HS-5 (cell line): ENCODE results near the gene CRIP1.
A peak's percentile ranks its signal among the peaks of the same experiment; 100 is the strongest.

Experiments
- DNase-seq: peaks from one replicate; pipeline ENCODE4 v3.0.0-alpha.2; 2012; ENCODE audit warnings: low read depth

CRIP1 gene

DNA sequence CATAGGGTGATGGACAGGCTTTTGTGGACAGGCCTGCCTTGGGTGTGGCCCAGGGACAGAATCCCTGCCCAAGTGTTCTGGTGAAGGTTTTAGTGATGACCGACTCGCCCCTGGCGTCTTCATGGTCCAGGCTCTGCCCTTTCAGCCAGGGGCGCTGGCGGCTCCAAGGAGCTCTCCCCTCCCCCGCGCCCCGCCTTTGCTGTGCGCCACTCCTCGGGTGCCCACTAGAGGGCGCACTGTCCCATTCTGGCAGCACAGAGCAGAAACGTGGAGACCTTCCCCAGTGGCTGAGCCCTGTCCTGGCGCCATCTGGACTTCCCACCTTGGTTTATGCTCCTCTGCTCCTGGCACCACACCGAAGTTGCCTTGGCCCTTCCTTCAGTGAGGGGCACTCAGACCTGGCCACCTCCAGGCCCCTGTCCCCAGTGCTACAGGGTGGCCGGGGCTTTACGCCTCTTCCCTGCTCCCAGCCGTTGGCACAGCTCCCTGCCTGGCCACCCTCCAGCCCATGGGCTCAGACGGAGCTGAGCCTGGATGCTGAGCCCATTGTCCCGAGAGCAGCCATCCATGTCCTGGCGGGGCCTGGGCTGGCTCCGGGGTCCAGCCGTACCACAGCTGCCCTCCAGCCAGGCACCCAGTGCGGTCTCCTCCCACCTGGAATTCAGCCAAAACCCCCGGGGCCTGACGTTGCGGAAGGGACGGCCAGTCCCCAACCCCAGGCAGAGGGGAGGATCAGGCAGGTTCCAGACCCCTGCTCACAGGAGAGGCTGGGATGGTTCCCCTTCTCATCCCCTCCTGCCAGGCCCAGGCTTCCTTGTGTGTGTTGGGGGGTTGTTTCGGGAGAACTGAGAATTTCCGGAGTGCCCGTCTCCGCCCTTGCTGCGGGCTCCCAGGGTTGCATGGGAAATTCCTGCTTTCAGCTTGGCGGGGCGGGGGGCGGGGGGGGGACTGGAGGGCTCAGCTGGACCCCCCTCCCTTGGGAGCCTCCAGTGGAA, 5.6 kb upstream of the CRIP1 start:
- DNase-seq: peak; percentile 48

- peak; percentile 87 for DNase-seq
Measured at GRCh38 chr14:105481886-105482457, 4.7 kb upstream of the CRIP1 start.

DNA sequence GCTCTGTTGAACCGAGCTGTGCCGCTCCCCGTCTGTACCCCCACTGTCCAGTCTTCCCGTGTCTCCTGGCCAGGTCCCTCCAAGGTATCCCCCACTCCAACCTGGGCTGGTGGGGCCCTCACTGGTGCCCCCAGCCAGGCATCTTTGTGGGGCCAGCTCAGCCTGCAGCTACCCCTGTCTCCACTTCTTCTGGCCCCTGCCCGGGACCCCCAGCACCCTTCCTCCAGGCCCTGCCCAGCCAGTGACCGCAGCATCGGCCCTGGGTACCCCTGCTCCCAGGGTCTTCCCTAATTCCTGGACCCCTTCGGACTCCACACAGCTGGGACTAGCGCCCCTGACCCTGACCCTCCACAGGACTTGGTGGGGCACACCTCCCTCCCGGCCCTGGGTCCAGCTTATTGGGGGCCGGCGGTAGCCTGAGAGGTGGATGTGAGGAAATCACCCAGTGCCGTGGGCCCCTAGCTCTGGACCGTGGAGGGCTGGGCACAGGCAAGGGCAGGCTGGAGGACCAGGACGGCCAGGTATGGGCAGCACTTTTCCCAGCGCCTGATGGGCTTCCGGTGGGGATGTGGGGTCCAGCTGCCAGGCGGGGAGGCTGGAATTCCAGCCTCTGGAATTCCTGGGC, 4.1 kb upstream of the CRIP1 start:
- DNase-seq: no peak

- DNase-seq: no peak
Measured at GRCh38 chr14:105483300-105484068, 3.2 kb upstream of the CRIP1 start.

DNA sequence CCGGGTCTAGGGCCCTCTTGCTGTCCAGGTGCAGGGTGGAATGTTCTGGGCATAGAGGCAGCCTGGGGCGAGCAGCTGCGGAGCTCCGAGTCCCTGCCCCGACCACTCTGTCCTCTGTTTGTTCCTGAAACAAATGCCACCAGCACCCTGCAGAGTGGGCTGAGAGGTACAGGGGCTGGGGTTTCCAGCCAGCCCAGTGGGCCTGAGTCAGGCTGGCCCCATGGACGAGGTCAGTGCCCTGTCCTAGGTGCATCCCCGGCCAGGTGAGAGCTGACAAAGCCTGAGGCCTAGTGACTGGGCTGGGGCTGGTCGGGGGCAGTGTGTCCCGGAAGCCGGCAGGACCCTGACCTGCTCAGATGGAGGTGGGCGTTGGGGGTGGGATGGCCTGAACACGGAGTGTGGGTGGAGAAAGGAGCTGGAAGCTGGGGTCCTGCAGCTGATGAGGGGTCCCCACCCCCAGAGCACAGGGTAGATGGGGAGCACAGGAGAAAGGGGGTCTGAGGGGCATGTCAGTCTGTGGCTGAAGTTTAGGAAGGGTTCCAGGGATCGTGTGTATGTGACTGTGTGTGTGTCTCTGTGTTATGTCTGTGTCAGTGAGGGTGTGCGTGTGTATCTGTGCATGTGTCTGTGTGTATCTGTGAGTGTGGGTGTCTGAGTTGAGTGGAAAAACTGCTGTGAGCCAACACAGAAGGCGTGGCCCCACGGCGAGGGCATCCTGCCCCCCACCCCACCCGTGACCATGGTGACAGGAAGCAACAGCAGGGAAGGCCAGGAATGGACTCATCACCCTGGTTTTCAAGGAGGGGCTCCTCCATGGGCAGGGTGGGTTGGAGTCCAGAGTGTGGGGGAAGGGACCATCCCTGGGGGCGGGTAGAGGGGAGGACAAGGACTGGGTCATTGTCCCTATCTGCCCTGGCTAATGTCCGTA, 2.4 kb upstream of the CRIP1 start:
- DNase-seq: no peak

DNA sequence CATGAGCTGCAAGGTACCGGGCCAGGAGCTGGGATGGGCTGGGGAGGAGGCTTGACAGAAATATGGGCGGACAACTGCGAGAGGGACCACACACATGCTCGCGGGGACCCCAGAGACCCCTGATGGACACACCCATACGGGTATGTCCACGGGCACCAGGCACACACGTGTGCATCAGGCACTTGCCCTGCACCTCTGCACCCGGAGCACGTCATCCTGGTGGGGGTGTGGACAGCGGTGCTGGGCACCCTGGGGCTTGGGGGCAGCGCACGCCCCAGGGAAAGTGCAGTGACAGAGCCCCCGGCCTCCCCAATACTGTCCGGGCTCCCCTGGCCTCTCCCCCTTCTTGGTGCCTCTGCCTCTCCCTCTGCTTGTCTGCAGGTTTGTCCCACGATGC, 1.7 kb upstream of the CRIP1 start:
- DNase-seq: no peak

GRCh38 chr14:105485739-105486162, 935 bp upstream of the CRIP1 start:
- DNase-seq: no peak

DNA sequence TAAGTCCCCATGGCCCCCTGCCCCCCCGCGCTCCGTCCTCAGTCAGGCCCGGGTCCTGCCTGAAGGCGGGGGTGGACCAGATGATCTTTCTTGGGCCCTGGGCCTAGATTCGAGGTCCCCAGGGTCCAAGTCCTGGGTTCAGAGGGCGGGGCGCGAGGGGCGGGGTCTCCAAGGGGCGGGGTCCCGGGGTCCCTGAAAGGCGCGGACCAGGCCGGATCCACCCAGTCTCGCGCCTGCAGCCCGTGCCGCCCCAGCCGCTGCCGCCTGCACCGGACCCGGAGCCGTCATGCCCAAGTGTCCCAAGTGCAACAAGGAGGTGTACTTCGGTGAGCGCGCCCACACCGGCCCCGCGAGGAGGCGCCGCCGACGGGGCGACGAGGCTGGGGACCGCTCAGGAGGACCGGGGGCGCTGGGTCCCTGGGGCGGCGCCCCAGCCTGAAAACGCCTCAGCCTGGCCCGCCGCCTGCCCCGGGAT, 325 bp downstream of the CRIP1 start:
- no peak for DNase-seq

DNA sequence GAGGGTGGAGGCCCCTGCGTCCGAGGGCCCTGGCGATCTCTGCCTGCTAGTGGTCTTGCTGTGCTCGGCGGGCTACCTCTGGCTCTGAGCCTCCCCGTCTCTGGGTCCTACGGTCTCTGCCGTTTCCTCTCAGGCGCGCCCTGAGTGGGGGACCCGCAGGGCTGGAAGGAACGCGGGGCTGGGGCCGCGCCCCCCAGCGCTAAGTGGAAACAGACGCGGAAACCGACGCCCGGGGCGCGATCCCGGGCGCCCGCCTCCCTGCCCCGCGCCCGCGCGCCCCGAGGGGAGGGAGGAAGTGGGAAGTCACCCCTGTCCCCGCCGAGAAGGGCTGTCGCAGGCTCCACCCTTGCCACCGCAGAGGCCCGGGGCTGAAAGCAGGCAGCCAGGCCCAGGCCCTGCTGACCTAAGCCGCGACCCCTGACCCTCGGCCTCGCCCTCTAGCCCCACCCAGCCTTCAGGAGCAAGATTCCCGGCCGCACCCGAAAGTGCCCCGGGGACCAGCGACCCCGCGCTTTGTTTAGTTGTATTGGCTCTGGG, 831 bp downstream of the CRIP1 start:
- DNase-seq: no peak

DNA sequence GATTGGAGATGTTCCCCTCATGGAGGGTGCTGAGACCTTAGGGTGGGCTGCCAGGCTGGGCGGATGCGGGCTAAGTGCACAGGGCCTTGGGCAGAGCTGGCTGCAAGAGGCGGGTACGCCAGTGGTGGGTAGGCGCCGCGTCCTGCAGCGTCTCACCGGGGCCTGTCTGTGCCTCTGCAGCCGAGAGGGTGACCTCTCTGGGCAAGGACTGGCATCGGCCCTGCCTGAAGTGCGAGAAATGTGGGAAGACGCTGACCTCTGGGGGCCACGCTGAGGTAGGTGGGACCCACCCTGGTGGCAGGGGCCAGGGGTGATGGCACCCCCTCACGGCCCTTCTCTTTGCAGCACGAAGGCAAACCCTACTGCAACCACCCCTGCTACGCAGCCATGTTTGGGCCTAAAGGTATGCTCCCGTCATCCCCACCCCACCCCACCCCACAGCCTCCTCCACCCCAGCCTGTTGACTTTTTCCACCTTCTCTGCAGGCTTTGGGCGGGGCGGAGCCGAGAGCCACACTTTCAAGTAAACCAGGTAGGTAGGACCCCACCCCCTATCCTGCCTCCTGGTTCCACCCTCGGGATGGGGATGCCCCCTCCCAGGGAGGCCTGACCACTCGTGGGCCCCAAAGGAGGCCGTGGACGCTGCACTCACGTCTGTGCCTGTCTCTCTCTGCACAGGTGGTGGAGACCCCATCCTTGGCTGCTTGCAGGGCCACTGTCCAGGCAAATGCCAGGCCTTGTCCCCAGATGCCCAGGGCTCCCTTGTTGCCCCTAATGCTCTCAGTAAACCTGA, 1.5 kb downstream of the CRIP1 start:
- no peak for DNase-seq

- DNase-seq: no peak
Measured at GRCh38 chr14:105488781-105489541, 2.3 kb downstream of the CRIP1 start.

DNA sequence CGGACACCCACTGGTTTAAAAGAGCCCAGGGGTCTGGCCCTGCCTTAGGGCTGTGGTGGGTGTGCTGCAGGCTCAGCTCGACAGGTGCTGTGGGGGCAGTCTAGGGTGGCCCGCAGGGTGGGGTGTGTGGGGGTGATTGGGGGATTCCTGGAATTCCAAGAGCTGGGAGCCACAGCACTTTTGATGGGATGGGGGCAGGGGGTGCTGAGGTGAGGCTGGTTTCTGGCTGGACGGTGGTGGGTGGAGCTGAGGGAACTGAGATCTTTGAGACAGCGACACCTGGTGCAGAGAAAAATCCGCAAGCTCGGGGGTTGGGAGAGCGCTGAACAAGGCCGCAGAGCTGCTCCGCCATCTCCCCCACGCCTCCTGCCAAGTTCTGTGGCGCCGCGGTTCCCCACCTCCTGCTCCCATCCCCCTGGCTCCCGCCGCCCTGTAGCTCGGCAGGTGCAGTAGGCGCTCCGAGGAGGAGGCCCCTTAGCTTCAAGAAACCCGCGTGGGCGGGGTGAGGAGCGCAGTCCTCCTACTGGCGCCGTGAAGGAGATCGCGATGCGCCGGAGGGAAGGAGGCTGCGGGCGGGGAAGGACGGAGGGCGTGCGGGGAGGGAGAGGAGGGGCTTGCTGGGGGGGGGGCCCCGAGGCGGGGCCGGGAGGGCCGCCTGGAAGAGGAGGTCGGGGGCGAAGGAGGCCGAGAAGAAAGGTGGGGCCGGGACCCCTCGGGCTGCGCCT, 3.0 kb downstream of the CRIP1 start:
- peak; percentile 53 for DNase-seq

- DNase-seq: no peak
Measured at GRCh38 chr14:105490267-105490571, 3.5 kb downstream of the CRIP1 start.

GRCh38 chr14:105490572-105491365, 4.1 kb downstream of the CRIP1 start, which contains the start of gene TEDC1:
Gene TEDC1, plus strand, starts transcription at chr14:105491246. Its CDS starts 130 bp downstream, at chr14:105491376.
- DNase-seq: peak; percentile 98

DNA sequence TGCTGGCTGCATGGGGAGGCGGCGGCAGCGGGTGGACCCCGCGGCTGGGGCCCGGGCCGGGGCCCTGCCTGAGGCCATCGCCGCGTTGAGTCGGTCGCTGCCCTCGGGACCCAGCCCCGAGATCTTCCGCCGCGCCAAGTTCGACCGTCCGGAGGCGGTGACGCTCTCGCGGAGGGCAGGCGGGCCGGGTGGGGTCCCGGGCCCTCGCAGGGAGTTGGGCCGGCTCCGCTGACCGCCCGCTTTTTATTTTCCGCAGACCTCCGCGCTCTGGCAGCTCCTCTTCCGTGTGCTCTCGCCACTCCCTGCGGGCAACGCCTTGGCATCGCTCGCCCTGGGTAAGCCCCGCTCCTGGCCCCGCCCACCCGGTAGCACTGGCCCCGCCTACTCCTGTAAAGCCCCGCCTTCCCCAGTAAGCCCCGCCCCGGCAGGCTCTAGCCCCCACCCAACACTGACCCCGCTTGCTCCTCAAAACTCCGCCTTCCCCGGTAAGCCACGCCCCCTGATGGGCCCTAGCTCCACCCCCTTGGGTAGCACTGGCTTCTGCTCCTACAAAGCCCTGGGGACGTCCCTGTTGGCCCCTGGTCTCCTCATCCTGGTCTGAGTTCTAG, 4.8 kb downstream of the CRIP1 start:
- peak; percentile 15 for DNase-seq

- no peak for DNase-seq
Measured at GRCh38 chr14:105492031-105492970, 5.6 kb downstream of the CRIP1 start.
